Left renal cortex interstitium (tissue), 4 donors: Measurements from ENCODE around the gene INTS15. TPM values are rescaled to one million over a fixed set of nuclear protein-coding genes. Genes with fewer than 3 reads are reported as not detected.

Experiments
- DNase-seq, 4 donors: peaks; one replicate each; pipeline ENCODE4 v3.0.0-alpha.2; 2013; ENCODE audit warnings: low read depth in 4 of 4, low spot score in 2 of 4, missing footprints in 1 of 4
- polyA plus RNA-seq, 4 donors: library from polyadenylated mRNA; unstranded; fragments of 120-200 nt; gene quantifications; one replicate each; pipeline ENCODE4 v1.2.1, GENCODE V29; 2013; ENCODE audit not compliant: insufficient read length in 4 of 4

The INTS15 gene
- 10 to 100 TPM; 32.6 to 48.3 (median 40.6) TPM for polyA plus RNA-seq

DNA sequence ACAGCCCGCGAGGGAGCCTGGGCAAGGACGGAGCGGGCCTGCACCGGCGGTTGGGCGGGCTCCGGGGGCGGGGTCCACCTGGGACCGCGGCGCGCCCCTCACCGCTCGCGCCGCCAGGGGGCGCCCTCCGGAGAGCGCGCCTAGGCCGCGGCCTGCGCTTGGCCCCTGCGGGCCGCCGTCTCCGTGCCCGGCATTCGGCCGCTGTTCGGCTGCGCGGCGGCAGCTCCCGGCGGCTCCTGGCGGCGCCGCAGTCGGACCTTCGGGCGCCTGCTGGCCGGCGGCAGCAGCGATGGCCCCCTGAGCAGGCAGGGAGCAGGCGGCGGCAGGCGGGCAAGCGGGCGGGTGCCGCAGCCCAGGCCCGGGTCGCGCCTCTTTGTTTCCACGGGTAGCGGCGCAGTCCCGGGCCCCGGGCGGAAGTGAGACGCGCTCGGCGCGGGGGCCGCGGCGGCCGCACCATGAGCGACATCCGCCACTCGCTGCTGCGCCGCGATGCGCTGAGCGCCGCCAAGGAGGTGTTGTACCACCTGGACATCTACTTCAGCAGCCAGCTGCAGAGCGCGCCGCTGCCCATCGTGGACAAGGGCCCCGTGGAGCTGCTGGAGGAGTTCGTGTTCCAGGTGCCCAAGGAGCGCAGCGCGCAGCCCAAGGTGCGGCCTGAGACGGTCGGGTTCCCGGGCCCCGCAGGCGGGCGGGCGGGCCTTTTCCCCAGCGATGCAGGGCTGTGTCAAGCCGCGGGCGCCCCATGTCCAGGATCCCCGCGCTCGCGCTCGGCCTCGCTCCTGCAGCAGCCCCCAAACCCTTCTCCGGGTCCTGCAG, at the start of gene INTS15:
Gene INTS15, plus strand, starts transcription at position 193 of the 816 bp plus-strand sequence. Its CDS starts 263 bp downstream, at position 456.
- peak in 3 of 4 donors; percentile 63 to 81 (median 69) for DNase-seq

- no peak for DNase-seq
Measured at GRCh38 chr7:6542368-6542767, 47.5 kb upstream of the INTS15 start.

GRCh38 chr7:6545398-6546126, 44.3 kb upstream of the INTS15 start:
- no peak for DNase-seq

- no peak for DNase-seq
Measured at GRCh38 chr7:6546498-6547251, 43.1 kb upstream of the INTS15 start.

DNA sequence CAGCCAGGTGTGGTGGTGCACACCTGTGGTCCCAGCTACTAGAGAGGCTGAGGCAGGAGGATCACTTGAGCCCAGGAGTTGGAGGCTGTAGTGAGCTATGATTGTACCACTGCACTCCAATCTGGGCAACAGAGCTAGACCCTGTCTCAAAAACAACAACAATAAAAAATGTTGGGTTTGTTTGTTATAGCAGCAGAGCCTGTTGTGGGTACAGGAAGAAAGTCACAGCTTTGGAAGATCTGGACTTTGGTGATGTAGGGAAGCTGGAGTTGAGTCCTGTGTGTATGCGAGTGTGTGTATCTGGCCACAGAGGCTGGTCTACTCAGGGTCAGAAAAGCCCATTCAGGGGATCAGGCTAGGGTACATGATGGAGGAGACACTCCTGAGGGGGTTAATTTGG, 42.4 kb upstream of the INTS15 start:
- no peak for DNase-seq

- DNase-seq, result no peak
Measured at GRCh38 chr7:6551016-6551511, 38.8 kb upstream of the INTS15 start, which contains the start of gene GRID2IP. Gene GRID2IP, minus strand, starts transcription at chr7:6551461. Its CDS starts 25 bp downstream, at chr7:6551436.

- no peak for DNase-seq
Measured at GRCh38 chr7:6553448-6554044, 36.3 kb upstream of the INTS15 start.

- no peak for DNase-seq
Measured at GRCh38 chr7:6554848-6555247, 35.0 kb upstream of the INTS15 start.

GRCh38 chr7:6556196-6556595, 33.6 kb upstream of the INTS15 start:
- no peak for DNase-seq

- DNase-seq, result no peak
Measured at GRCh38 chr7:6558837-6559236, 31.0 kb upstream of the INTS15 start.

GRCh38 chr7:6559896-6560295, 29.9 kb upstream of the INTS15 start:
- DNase-seq, result no peak

DNA sequence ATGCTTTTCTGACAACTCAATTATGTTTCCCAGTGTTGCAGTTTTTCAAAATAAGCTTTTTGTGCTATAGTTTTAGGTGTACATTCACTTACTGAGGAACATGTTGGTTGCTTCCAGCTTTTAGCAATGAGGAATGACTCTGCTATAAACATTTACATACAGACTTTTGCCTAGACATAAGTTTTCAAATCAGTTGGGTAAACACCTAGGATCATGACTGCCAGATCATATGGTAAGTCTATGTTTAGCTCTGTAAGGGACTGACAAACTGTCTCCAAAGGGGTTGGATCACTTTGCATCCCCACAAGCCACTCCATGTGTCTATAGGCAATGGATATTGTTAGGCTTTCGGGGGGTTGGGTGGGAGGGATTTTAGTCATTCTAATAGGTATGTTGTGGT, 27.7 kb upstream of the INTS15 start:
- no peak for DNase-seq

DNA sequence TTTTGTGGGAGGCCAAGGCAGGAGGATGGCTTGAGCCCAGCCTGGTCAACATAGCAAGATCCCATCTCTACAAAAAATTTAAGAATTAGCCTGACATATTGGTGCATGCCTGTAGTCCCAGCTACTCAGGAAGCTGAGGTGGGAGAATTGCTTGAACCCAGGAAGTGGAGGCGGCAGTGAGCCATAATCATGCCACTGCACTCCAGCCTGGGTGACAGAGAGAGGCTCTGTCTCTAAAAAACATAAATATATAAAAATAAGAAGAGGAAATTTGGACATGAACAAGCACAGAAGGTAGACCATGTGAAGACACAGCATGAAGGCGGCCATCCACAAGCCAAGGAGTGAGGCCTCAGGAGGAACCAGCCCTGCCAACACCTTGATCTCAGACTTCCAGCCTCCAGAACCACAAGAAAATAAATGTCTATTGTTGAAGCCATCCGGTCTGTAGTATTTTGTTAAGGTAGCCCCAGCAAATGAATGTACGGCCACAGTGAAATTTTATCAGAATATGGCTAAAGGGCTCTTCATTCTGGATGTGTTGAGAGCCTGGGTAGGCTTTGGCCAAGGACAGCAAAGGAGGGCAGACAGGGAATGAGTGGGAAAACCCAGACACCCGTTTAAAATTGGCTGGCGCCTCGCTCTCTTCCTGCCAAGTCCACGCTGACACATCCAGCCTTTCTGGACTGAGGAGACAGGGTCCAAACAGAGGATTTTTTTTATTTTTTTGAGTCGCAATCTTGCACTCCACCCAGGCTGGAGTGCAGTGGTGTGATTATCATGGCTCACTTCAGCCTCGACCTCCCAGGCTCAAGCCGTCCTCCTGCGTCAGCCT, 25.7 kb upstream of the INTS15 start:
- DNase-seq, result no peak

- no peak for DNase-seq
Measured at GRCh38 chr7:6565655-6566054, 24.2 kb upstream of the INTS15 start.

- DNase-seq, result no peak
Measured at GRCh38 chr7:6567886-6568285, 21.9 kb upstream of the INTS15 start.

DNA sequence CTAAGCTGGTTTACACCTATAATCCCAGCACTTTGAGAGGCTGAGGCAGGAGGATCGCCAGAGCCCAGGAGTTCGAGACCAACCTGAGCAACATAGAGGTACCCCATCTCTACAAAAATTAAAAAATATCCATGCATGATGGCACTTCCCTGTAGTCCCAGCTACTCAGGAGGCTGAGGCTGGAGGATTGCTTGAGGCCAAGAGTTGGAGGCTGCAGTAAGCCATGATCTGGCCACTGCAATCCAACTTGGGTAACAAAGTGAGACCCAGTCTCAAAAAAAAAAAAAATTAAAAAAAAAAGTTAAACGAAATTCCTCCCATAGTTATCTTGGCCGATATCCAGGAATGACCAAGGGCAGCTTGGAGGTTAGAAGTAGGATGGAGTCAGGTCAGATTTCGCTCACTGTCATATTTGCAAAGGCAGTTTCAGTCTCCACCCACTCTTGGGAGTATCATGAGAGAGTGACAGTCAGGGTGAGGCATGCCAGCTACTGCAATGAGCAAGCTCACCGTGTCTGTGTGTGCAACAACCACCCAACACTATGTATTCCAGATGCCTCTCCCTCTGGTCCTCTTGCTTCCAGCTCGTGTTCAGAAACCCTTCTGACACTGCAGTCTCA, 18.6 kb upstream of the INTS15 start:
- no peak for DNase-seq

GRCh38 chr7:6575281-6576023, 14.4 kb upstream of the INTS15 start:
- DNase-seq, result no peak
